ENCODE results near the gene TRIM29. TPM values are rescaled to one million over a fixed set of nuclear protein-coding genes. Genes with fewer than 3 reads are reported as not detected.
A peak's percentile ranks its signal among the peaks of the same experiment; 100 is the strongest.

The TRIM29 gene
- total and polyA plus RNA-seq, 4 donors: 4.4 to 26.6 (median 16.9) TPM

- no peaks in the 10 kb centered on the region for H3K9me3 ChIP-seq (ENCODE audit: control insufficient read depth in 4 of 4, insufficient read depth in 3 of 4, low read length in 3 of 4)
- no peak overlapping the region for H3K27ac ChIP-seq (ENCODE audit: low read depth in 1 of 2, low read length in 1 of 2)
- H3K4me3 ChIP-seq: no peak overlapping the region
- TF ChIP-seq, protein P1, sequence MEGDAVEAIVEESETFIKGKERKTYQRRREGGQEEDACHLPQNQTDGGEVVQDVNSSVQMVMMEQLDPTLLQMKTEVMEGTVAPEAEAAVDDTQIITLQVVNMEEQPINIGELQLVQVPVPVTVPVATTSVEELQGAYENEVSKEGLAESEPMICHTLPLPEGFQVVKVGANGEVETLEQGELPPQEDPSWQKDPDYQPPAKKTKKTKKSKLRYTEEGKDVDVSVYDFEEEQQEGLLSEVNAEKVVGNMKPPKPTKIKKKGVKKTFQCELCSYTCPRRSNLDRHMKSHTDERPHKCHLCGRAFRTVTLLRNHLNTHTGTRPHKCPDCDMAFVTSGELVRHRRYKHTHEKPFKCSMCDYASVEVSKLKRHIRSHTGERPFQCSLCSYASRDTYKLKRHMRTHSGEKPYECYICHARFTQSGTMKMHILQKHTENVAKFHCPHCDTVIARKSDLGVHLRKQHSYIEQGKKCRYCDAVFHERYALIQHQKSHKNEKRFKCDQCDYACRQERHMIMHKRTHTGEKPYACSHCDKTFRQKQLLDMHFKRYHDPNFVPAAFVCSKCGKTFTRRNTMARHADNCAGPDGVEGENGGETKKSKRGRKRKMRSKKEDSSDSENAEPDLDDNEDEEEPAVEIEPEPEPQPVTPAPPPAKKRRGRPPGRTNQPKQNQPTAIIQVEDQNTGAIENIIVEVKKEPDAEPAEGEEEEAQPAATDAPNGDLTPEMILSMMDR (IDR thresholded peaks at IDR 0.05; ENCODE audit: control extremely low read depth, extremely low read depth): no peak
- ATAC-seq (ENCODE audit: insufficient read depth, low FRiP score) (no peak), DNase-seq (no peak)
- H3K27me3 ChIP-seq (ENCODE audit: control insufficient read depth in 3 of 3, insufficient read depth in 3 of 3, low read length in 2 of 3): peaks cover 0 to 29% (median 20%) of the 10 kb centered on the region in 3 donors
- no peaks in the 10 kb centered on the region for H3K36me3 ChIP-seq (ENCODE audit: control insufficient read depth in 4 of 4, insufficient read depth in 4 of 4, low read length in 4 of 4)
- no peak overlapping the region for H3K9ac ChIP-seq (ENCODE audit: insufficient read depth in 1 of 2, low read length in 2 of 2)
- peaks cover 0 to 23% (median 6%) of the 10 kb centered on the region in 5 donors for H3K4me1 ChIP-seq (ENCODE audit: control insufficient read depth in 5 of 5, insufficient read depth in 5 of 5, low read length in 5 of 5)
- WGBS, 2 donors: 75 to 78% methylated on average over 11 of the region's 11 CpGs
Observed at GRCh38 chr11:120173019-120173705, 35.2 kb upstream of the TRIM29 start.

DNA sequence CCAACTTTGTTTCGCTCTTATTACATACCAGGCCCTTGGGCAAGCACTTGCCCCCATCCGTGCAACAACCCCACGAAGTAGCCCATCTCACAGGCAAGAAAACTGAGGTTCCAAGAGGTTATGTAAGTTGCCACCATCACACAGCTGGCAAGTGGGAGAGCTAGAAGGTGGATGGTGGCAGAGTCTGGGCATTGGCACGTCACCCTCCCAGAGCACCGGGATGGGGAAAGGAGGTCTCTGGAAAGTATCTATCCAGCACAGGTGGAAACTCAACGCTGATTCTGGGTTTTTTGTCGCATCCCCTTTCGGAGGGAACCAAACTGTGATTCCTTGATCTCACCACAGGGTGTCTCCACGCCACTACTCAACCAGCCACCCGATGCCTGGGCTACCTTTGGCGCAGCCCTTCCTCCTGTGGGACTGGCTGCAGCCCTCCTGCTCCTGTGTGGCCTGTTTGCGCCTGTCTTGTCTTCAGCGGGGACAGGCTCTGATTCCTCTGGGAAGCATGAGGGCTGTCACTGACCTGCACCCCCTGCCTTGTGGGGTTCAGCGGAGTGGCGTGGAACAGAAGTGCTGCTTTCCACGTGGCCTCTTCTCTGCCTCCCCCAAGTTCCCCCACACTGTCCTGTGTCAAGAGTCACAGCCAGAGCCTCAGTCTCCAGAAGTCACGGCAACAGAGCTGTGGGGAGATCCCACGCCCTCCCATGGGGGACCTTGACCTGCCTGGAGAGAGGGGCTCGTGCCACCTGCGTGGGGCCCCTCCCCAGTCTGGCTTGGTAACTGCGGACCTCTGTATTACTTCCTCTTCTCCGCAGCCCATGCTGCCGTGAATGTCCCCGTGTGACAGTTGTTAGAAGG, 34.4 kb upstream of the TRIM29 start:
- H3K27me3 ChIP-seq (ENCODE audit: control insufficient read depth in 3 of 3, insufficient read depth in 3 of 3, low read length in 2 of 3): peaks cover 0 to 38% (median 28%) of the 10 kb centered on the region in 3 donors
- H3K27ac ChIP-seq (ENCODE audit: low read depth in 1 of 2, low read length in 1 of 2): no peak overlapping the region
- no peak overlapping the region for H3K9ac ChIP-seq (ENCODE audit: insufficient read depth in 1 of 2, low read length in 2 of 2)
- WGBS, 2 donors: 22 to 33% methylated on average over 24 of the region's 24 CpGs
- H3K4me3 ChIP-seq: no peak overlapping the region
- no peaks in the 10 kb centered on the region for H3K36me3 ChIP-seq (ENCODE audit: control insufficient read depth in 4 of 4, insufficient read depth in 4 of 4, low read length in 4 of 4)
- no peaks in the 10 kb centered on the region for H3K9me3 ChIP-seq (ENCODE audit: control insufficient read depth in 4 of 4, insufficient read depth in 3 of 4, low read length in 3 of 4)
- H3K4me1 ChIP-seq (ENCODE audit: control insufficient read depth in 5 of 5, insufficient read depth in 5 of 5, low read length in 5 of 5): peaks cover 0 to 23% (median 6%) of the 10 kb centered on the region in 5 donors
- ATAC-seq (ENCODE audit: insufficient read depth, low FRiP score) (no peak), DNase-seq (peak; percentile 80 to 81 (median 80))
- TF ChIP-seq, protein P1 (IDR thresholded peaks at IDR 0.05; ENCODE audit: control extremely low read depth, extremely low read depth): peak; percentile 74

DNA sequence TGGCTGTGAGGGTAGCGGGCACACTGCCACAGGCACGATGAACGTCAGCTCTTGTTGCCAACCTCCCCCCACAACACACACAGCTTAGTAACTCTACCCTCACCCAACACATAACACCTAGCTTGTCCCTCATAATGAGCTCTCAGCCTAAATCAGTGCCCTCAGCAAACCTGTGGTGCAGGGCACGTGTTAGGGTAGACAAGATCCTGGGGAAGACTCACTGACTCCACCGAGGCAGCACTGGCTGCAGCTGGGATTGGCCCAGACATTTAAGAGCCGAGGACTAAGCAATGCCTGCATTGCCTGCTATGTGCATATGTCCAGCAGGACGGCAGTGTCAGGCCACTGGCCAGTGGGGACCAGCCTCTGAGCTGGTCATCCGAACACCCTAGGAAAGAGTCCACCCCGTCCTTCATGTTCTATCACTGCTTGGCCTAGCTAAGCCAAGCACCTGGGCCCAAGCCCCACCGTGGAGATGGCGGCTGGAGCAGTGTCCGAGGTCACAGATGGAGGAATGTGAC, 32.9 kb upstream of the TRIM29 start:
- no peak for DNase-seq
- Histone ChIP-seq H3K27me3 (ENCODE audit: control insufficient read depth in 3 of 3, insufficient read depth in 3 of 3, low read length in 2 of 3) (peaks cover 0 to 51% (median 36%) of the 10 kb centered on the region in 3 donors), H3K36me3 (ENCODE audit: control insufficient read depth in 4 of 4, insufficient read depth in 4 of 4, low read length in 4 of 4) (no peaks in the 10 kb centered on the region), H3K9me3 (ENCODE audit: control insufficient read depth in 4 of 4, insufficient read depth in 3 of 4, low read length in 3 of 4) (no peaks in the 10 kb centered on the region), H3K4me3 (no peak overlapping the region), H3K9ac (ENCODE audit: insufficient read depth in 1 of 2, low read length in 2 of 2) (no peak overlapping the region), H3K4me1 (ENCODE audit: control insufficient read depth in 5 of 5, insufficient read depth in 5 of 5, low read length in 5 of 5) (peaks cover 0 to 23% (median 6%) of the 10 kb centered on the region in 5 donors), H3K27ac (ENCODE audit: low read depth in 1 of 2, low read length in 1 of 2) (no peak overlapping the region)
- TF ChIP-seq, protein P1 (IDR thresholded peaks at IDR 0.05; ENCODE audit: control extremely low read depth, extremely low read depth): no peak
- 89 to 91% methylated on average over 12 of the region's 12 CpGs for WGBS, 2 donors
- no peak for ATAC-seq (ENCODE audit: insufficient read depth, low FRiP score)
